Testis (tissue), 3 donors: Measurements from ENCODE around the gene NTNG2. TPM values are rescaled to one million over a fixed set of nuclear protein-coding genes. Genes with fewer than 3 reads are reported as not detected.
A peak's percentile ranks its signal among the peaks of the same experiment; 100 is the strongest.

Experiments
- DNase-seq: peaks from one replicate; pipeline ENCODE4 v3.0.0-alpha.2; 2019
- H3K27ac ChIP-seq, 2 donors: fragments of 200-600 bp; sonication (generic); one replicate each; pipeline ENCODE4 v1.5.1; 2019
- H3K27me3 ChIP-seq: fragments of 200-600 bp; sonication (generic); one replicate; pipeline ENCODE4 v1.5.1; 2019
- H3K36me3 ChIP-seq: fragments of 200-600 bp; sonication (generic); one replicate; pipeline ENCODE4 v1.5.1; 2017; ENCODE audit warnings: low read depth; ENCODE audit errors: missing control alignments
- H3K4me1 ChIP-seq: fragments of 200-600 bp; sonication (generic); one replicate; pipeline ENCODE4 v1.5.1; 2019
- H3K4me3 ChIP-seq, 2 donors: fragments of 200-600 bp; sonication (generic); one replicate each; pipeline ENCODE4 v1.5.1; 2017 to 2019
- H3K9me3 ChIP-seq: fragments of 200-600 bp; sonication (generic); one replicate; pipeline ENCODE4 v1.5.1; 2017
- POLR2A ChIP-seq: fragments of 450-650 bp; IDR thresholded peaks from one replicate; pipeline ENCODE4 v1.6.1; 2017; ENCODE audit warnings: antibody characterized with exemption, mild to moderate bottlenecking, moderate library complexity
- WGBS, 2 donors: methylation state at CpG; one replicate each; pipeline ENCODE4 v1.1.5; 2018; 5-methylcytosine and 5-hydroxymethylcytosine counted together
- intact Hi-C: fragments of 100-400 bp; cut with DNase I; formaldehyde crosslinking; loops from one replicate; pipeline ENCODE4 v1.15.1; 2023; ENCODE audit warnings: low total_unique reads
- polyA plus RNA-seq: library from polyadenylated mRNA; stranded (reverse); fragments of 350-450 nt; fragmentation: Illumina TruSeq; extraction: RNeasy Lipid Tissue Mini Kit (QIAGEN cat#74804); gene quantifications from one replicate; pipeline ENCODE4 v1.2.3, GENCODE V29; 2014; ENCODE audit warnings: low read depth, low replicate concordance; ENCODE audit not compliant: insufficient read depth
- total RNA-seq, 2 donors: library from RNA; depleted of rRNA; stranded (reverse); fragments of >200 nt; gene quantifications; one replicate each; pipeline ENCODE4 v1.2.3, GENCODE V29; 2016
- TF ChIP-seq, protein P1 (sequence below), 3 experiments: fragments of 450-650 bp in 2 of 3; fragments of 200-600 bp in 1 of 3; sonication (generic) in 1 of 3; IDR thresholded peaks; one replicate each; pipeline ENCODE4 v1.5.1; 2016 to 2019; ENCODE audit warnings: antibody characterized with exemption in 3 of 3, mild to moderate bottlenecking in 2 of 3, moderate library complexity in 1 of 3

The NTNG2 gene
- total and polyA plus RNA-seq, 3 donors from 2014 or later, result 3.3 to 29.0 (median 23.7) TPM

GRCh38 chr9:132242621-132243155 is 80.8 kb downstream of the NTNG2 start:
- WGBS, 2 donors, result 11 to 18% methylated on average over 18 of the region's 18 CpGs
- no peak overlapping the region for H3K27ac ChIP-seq

GRCh38 chr9:132243156-132244074 is 81.6 kb downstream of the NTNG2 start:
- Histone ChIP-seq H3K27ac (no peak overlapping the region), H3K27me3 (no peaks in the 10 kb centered on the region), H3K4me1 (peaks cover 12% of the 10 kb centered on the region), H3K9me3 (no peaks in the 10 kb centered on the region), H3K4me3 (no peak overlapping the region), H3K36me3 (no peaks in the 10 kb centered on the region)
- no peak for DNase-seq
- intact Hi-C loops, result no loop called here
- WGBS, 2 donors, result 66 to 77% methylated on average over 16 to 19 of the region's 19 CpGs
- TF ChIP-seq POLR2A, result no peak
- TF ChIP-seq, protein P1, sequence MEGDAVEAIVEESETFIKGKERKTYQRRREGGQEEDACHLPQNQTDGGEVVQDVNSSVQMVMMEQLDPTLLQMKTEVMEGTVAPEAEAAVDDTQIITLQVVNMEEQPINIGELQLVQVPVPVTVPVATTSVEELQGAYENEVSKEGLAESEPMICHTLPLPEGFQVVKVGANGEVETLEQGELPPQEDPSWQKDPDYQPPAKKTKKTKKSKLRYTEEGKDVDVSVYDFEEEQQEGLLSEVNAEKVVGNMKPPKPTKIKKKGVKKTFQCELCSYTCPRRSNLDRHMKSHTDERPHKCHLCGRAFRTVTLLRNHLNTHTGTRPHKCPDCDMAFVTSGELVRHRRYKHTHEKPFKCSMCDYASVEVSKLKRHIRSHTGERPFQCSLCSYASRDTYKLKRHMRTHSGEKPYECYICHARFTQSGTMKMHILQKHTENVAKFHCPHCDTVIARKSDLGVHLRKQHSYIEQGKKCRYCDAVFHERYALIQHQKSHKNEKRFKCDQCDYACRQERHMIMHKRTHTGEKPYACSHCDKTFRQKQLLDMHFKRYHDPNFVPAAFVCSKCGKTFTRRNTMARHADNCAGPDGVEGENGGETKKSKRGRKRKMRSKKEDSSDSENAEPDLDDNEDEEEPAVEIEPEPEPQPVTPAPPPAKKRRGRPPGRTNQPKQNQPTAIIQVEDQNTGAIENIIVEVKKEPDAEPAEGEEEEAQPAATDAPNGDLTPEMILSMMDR (IDR thresholded peaks at IDR 0.05), result no peak

More at GRCh38 chr9:132242621-132243155, 80.8 kb downstream of the NTNG2 start:
- Histone ChIP-seq H3K9me3 (no peaks in the 10 kb centered on the region), H3K4me1 (peaks cover 12% of the 10 kb centered on the region), H3K27me3 (no peaks in the 10 kb centered on the region), H3K36me3 (no peaks in the 10 kb centered on the region), H3K4me3 (peak overlapping the region; percentile 59 to 64)
- DNase-seq, result no peak
- TF ChIP-seq, protein P1 (IDR thresholded peaks at IDR 0.05), result no peak
- no peak for TF ChIP-seq POLR2A
- intact Hi-C loops, result no loop called here

DNA sequence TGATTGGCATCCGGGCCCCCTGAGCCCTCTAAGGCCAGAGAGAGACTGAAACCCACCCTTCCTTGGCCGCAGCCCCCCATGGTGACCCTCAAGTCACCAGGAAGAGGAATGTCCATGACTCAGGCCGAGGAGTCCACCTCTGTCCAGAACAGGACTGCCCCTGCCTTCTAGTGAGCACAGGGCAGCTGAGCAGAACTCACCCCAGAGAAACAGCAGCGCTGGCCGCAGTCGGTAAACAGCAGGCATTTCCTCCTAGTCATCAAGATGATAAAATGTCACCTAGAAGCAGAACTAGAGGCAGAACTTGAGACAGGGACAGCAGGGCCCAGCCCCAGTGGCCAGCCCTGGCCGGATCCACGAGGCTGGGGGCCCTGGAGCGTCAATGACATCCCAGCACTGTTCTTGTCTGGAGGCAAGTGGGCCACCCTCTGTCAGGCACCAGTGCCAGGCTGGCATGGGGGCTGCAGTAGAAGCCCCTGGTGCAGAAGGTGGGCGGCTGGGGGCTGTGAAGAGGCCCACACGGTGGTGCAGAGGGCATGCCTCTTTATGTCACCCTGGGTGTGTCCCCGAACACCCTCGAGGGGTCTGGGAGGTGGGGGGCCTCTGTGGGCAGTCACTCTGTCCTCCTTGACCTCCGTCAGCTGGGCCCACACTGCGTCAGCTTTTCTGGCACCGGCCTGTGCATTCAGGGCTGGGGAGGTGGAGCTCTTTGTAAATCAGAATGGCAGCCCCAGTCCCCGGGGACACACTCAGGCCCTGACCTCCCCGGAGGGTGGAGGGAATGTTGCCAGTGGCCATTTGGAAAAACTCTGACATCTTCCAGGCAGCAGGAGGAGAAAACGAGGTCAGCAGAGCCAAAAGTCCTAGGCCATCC is 83.0 kb downstream of the NTNG2 start:
- intact Hi-C loops, result no loop called here
- Histone ChIP-seq H3K36me3 (no peaks in the 10 kb centered on the region), H3K27me3 (no peaks in the 10 kb centered on the region), H3K4me1 (peaks cover 12% of the 10 kb centered on the region), H3K9me3 (no peaks in the 10 kb centered on the region), H3K4me3 (no peak overlapping the region), H3K27ac (no peak overlapping the region)
- DNase-seq, result no peak
- TF ChIP-seq, protein P1 (IDR thresholded peaks at IDR 0.05), result no peak
- TF ChIP-seq POLR2A, result no peak
- 64 to 65% methylated on average over 5 to 19 of the region's 19 CpGs for WGBS, 2 donors

DNA sequence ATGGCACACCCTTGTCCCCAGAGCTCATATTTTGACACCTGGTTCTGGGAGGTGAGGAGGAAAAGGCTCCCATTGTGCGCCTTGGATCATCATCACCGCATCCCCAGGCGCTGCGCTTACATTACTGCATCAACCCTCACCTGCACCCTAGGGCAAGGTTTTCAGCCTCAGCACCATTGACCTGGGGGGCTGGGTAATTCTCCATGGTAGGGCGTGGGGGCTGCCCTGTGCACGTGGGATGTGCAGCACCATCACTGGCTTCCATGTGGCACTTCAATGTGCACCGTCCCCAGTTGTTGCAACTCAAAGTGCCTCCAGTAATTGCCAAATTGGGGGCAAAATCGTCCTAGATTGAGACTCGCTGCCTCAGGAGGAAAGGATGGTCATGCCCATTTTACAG is 83.6 kb downstream of the NTNG2 start:
- no peaks in the 10 kb centered on the region for H3K9me3 ChIP-seq
- no peak for DNase-seq
- H3K36me3 ChIP-seq, result no peaks in the 10 kb centered on the region
- H3K4me3 ChIP-seq, result no peak overlapping the region
- 87 to 88% methylated on average over 3 to 9 of the region's 9 CpGs for WGBS, 2 donors
- no peaks in the 10 kb centered on the region for H3K27me3 ChIP-seq
- TF ChIP-seq POLR2A, result no peak
- TF ChIP-seq, protein P1 (IDR thresholded peaks at IDR 0.05), result no peak
- H3K4me1 ChIP-seq, result peaks cover 12% of the 10 kb centered on the region
- H3K27ac ChIP-seq, result no peak overlapping the region
- intact Hi-C loops, result no loop called here
